ENCODE measurements around the gene LSS. TPM values are rescaled to one million over a fixed set of nuclear protein-coding genes. Genes with fewer than 3 reads are reported as not detected.
"Not testable (repeated sequence)": the region's sequence is repeated elsewhere in the genome, so short reads cannot be mapped to it uniquely, and the experiment has no call there.

LSS gene
- total RNA-seq, 1 experiment from 2014 or later, result 40.3 TPM

DNA sequence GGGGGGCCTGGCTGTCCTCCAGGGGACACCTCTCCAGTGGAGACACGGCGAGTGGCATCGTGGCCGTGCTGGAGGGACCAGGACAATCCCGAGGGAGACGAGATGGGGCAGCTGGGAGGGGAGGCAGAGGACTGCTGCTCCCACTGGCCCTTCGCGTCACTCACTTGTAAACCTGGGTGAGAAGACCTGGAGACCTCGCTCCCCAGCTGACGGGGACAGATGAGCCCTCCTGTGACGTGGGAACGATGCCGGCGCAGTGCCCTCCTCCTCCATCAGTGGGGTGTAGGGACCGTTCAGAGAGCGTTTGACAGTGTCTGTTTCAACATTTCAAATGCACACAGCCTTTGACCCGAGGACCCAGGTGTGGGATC, 48.9 kb downstream of the LSS start:
- Histone ChIP-seq H2AFZ (ENCODE audit: low read length) (no peak overlapping the region), H3K9me2 (replicated peaks; ENCODE audit: insufficient read depth, low read length) (no peaks in the 10 kb centered on the region), H3K4me3 (ENCODE audit: low read length) (no peak overlapping the region), H3K27me3 (ENCODE audit: low read length) (no peaks in the 10 kb centered on the region), H3K9ac (ENCODE audit: low read length) (no peak overlapping the region), H3K27ac (ENCODE audit: low read length) (no peak overlapping the region), H3K79me2 (ENCODE audit: low read length) (no peaks in the 10 kb centered on the region), H3K4me1 (ENCODE audit: low read length) (peaks cover 5% of the 10 kb centered on the region; the same call in 1 of the 2 replicates), H3K4me2 (ENCODE audit: low read depth, low read length, poor library complexity, severe bottlenecking) (no peak overlapping the region), H4K20me1 (ENCODE audit: insufficient read depth, low read depth, low read length) (0 out of 2 replicates have a peak, but pooled peaks cover 4% of the 10 kb centered on the region), H3K9me3 (ENCODE audit: low read length) (no peaks in the 10 kb centered on the region), H3K36me3 (ENCODE audit: insufficient read depth, low read length) (no peaks in the 10 kb centered on the region)
- DNase-seq, result no peak

GRCh38 chr21:46178961-46179360, 49.6 kb downstream of the LSS start:
- Histone ChIP-seq H3K4me2 (ENCODE audit: low read depth, low read length, poor library complexity, severe bottlenecking) (no peak overlapping the region), H4K20me1 (ENCODE audit: insufficient read depth, low read depth, low read length) (0 out of 2 replicates have a peak, but pooled peaks cover 4% of the 10 kb centered on the region), H3K4me1 (ENCODE audit: low read length) (peaks cover 3% of the 10 kb centered on the region; the same call in 1 of the 2 replicates), H3K4me3 (ENCODE audit: low read length) (no peak overlapping the region), H3K36me3 (ENCODE audit: insufficient read depth, low read length) (no peaks in the 10 kb centered on the region), H3K9ac (ENCODE audit: low read length) (no peak overlapping the region), H3K9me3 (ENCODE audit: low read length) (no peaks in the 10 kb centered on the region), H3K27me3 (ENCODE audit: low read length) (no peaks in the 10 kb centered on the region), H2AFZ (ENCODE audit: low read length) (no peak overlapping the region), H3K9me2 (replicated peaks; ENCODE audit: insufficient read depth, low read length) (no peaks in the 10 kb centered on the region), H3K27ac (ENCODE audit: low read length) (no peak overlapping the region), H3K79me2 (ENCODE audit: low read length) (no peaks in the 10 kb centered on the region)
- DNase-seq, result no peak

GRCh38 chr21:46176443-46177129, 52.0 kb downstream of the LSS start:
- not testable (repeated sequence) for DNase-seq; H4K20me1 ChIP-seq (ENCODE audit: insufficient read depth, low read depth, low read length); H3K9ac ChIP-seq (ENCODE audit: low read length); H3K9me3 ChIP-seq (ENCODE audit: low read length); H3K27me3 ChIP-seq (ENCODE audit: low read length); H3K4me3 ChIP-seq (ENCODE audit: low read length); H3K36me3 ChIP-seq (ENCODE audit: insufficient read depth, low read length); H2AFZ ChIP-seq (ENCODE audit: low read length); H3K9me2 ChIP-seq (replicated peaks; ENCODE audit: insufficient read depth, low read length); H3K79me2 ChIP-seq (ENCODE audit: low read length); H3K4me2 ChIP-seq (ENCODE audit: low read depth, low read length, poor library complexity, severe bottlenecking); H3K27ac ChIP-seq (ENCODE audit: low read length)
- peaks cover 12% of the 10 kb centered on the region for H3K4me1 ChIP-seq (ENCODE audit: low read length)

DNA sequence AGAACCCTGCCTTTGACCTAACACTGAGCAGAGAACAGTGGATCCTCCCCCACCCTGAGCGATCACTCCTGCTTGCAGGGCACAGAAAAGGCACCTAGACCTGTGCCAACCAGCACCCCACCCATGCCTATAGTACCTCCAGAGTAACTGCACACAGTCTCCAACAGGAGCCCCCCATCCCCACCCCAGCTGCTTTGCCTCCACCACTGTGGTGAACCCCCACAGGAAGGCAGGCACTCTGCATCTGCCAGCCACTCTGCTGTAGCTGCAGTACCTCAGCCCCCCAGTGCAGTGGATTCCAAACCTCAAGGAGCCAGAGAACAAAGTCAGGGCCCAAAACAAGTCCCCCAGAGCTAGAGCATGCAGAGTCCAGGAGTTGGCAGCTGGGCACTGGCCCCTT, 55.0 kb downstream of the LSS start:
- no peaks in the 10 kb centered on the region for H3K36me3 ChIP-seq (ENCODE audit: insufficient read depth, low read length)
- peaks cover 17% of the 10 kb centered on the region for H3K4me1 ChIP-seq (ENCODE audit: low read length)
- H4K20me1 ChIP-seq (ENCODE audit: insufficient read depth, low read depth, low read length), result 0 out of 2 replicates have a peak, but pooled peaks cover 4% of the 10 kb centered on the region
- H3K27ac ChIP-seq (ENCODE audit: low read length), result no peak overlapping the region
- H3K9ac ChIP-seq (ENCODE audit: low read length), result no peak overlapping the region
- DNase-seq, result no peak
- H3K27me3 ChIP-seq (ENCODE audit: low read length), result no peaks in the 10 kb centered on the region
- no peaks in the 10 kb centered on the region for H3K9me3 ChIP-seq (ENCODE audit: low read length)
- H3K4me3 ChIP-seq (ENCODE audit: low read length), result no peak overlapping the region
- no peaks in the 10 kb centered on the region for H3K79me2 ChIP-seq (ENCODE audit: low read length)
- H3K4me2 ChIP-seq (ENCODE audit: low read depth, low read length, poor library complexity, severe bottlenecking), result no peak overlapping the region
- no peak overlapping the region for H2AFZ ChIP-seq (ENCODE audit: low read length)
- H3K9me2 ChIP-seq (replicated peaks; ENCODE audit: insufficient read depth, low read length), result no peaks in the 10 kb centered on the region

DNA sequence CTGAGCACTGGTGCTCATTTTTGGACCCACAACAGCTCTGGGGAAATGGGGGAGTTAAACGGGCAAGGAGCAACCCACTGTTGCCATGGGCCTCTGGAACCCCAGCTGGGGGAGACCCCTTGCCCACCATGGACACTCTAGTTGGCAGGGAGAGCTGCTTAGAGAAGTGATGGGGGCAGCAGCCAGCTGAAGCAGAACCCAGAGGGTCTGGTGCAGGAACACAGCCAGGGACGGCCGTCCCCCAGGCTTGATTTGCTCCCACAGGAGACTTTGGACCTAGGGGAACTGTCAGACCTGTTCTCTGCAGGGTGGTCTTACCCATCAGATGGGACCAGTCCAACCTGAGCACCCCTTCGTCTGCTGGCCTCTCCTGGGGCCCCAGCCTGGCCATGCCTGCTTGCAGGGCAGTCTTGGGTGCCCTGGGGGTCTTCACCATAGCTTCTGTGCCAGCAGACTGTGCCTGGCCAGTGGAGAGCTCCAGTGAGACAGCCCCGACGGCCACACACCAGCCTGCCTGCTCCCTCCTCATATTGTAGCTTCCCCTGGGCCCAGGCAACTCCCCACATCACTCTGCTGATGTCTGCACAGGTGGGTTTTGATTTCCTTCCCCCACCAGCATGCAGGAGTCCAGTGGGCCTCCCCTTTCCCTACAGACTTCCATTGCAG, 55.6 kb downstream of the LSS start:
- H3K4me1 ChIP-seq (ENCODE audit: low read length), result peaks cover 17% of the 10 kb centered on the region
- no peaks in the 10 kb centered on the region for H3K9me3 ChIP-seq (ENCODE audit: low read length)
- no peaks in the 10 kb centered on the region for H3K27me3 ChIP-seq (ENCODE audit: low read length)
- H3K79me2 ChIP-seq (ENCODE audit: low read length), result no peaks in the 10 kb centered on the region
- 0 out of 2 replicates have a peak, but pooled peaks cover 4% of the 10 kb centered on the region for H4K20me1 ChIP-seq (ENCODE audit: insufficient read depth, low read depth, low read length)
- H3K9me2 ChIP-seq (replicated peaks; ENCODE audit: insufficient read depth, low read length), result no peaks in the 10 kb centered on the region
- H3K27ac ChIP-seq (ENCODE audit: low read length), result no peak overlapping the region
- no peak overlapping the region for H2AFZ ChIP-seq (ENCODE audit: low read length)
- no peak for DNase-seq
- H3K4me2 ChIP-seq (ENCODE audit: low read depth, low read length, poor library complexity, severe bottlenecking), result no peak overlapping the region
- H3K9ac ChIP-seq (ENCODE audit: low read length), result no peak overlapping the region
- no peak overlapping the region for H3K4me3 ChIP-seq (ENCODE audit: low read length)
- H3K36me3 ChIP-seq (ENCODE audit: insufficient read depth, low read length), result no peaks in the 10 kb centered on the region

DNA sequence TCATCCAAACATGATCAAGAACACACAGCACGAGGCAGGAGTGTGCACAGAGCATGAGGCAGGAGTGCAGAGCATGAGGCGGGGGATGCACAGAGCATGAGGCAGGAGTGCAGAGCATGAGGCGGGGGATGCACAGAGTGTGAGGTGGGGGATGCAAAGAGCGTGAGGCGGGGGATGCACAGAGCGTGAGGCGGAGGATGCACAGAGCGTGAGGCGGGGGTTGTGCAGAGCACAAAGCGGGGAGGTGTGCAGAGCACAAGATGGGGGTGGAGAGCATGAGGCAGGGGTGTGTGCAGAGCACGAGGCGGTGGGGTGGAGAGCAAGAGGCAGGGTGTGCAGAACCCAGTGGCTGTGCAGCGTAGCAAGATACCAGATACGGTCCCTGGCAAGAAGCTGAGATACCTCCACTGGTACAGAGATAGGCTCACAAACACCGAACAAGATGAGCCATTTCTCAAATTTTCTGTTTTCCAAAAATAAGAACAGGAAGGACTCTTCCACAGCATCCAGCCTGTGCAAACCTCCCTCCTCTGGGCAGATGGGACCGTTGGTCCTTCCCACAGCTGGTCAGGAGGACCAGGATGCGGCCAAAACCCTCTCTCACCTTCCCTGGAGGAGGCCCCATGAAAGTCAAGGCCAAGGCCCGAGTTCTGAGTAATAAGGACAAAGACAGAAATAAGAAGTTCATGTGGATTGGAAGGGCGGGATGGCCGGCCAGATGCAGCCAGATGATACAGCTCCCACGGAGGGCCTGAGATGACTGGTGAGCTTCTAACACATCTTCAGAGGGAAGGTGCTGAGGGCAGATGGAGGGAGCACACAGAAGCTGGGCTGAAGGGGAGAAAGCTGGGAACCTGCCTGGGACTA, 56.3 kb downstream of the LSS start:
- Histone ChIP-seq H3K36me3 (ENCODE audit: insufficient read depth, low read length) (no peaks in the 10 kb centered on the region), H3K79me2 (ENCODE audit: low read length) (no peaks in the 10 kb centered on the region)

GRCh38 chr21:46171585-46171984, 57.0 kb downstream of the LSS start:
- no peaks in the 10 kb centered on the region for H3K36me3 ChIP-seq (ENCODE audit: insufficient read depth, low read length)
- 0 out of 2 replicates have a peak, but pooled peaks cover 4% of the 10 kb centered on the region for H4K20me1 ChIP-seq (ENCODE audit: insufficient read depth, low read depth, low read length)
- no peaks in the 10 kb centered on the region for H3K79me2 ChIP-seq (ENCODE audit: low read length)
- no peak overlapping the region for H3K27ac ChIP-seq (ENCODE audit: low read length)
- no peak overlapping the region for H3K4me3 ChIP-seq (ENCODE audit: low read length)
- H2AFZ ChIP-seq (ENCODE audit: low read length), result no peak overlapping the region
- H3K9me3 ChIP-seq (ENCODE audit: low read length), result no peaks in the 10 kb centered on the region
- peak overlapping the region; percentile 21 for H3K4me2 ChIP-seq (ENCODE audit: low read depth, low read length, poor library complexity, severe bottlenecking)
- no peaks in the 10 kb centered on the region for H3K27me3 ChIP-seq (ENCODE audit: low read length)
- H3K9me2 ChIP-seq (replicated peaks; ENCODE audit: insufficient read depth, low read length), result no peaks in the 10 kb centered on the region
- no peak for DNase-seq
- peaks cover 17% of the 10 kb centered on the region for H3K4me1 ChIP-seq (ENCODE audit: low read length)
- H3K9ac ChIP-seq (ENCODE audit: low read length), result no peak overlapping the region

More for the DNA sequence above, 56.3 kb downstream of the LSS start:
- Histone ChIP-seq H3K9me2 (replicated peaks; ENCODE audit: insufficient read depth, low read length) (no peaks in the 10 kb centered on the region), H3K27ac (ENCODE audit: low read length) (no peak overlapping the region), H3K4me2 (ENCODE audit: low read depth, low read length, poor library complexity, severe bottlenecking) (peak overlapping the region; percentile 21), H3K4me3 (ENCODE audit: low read length) (no peak overlapping the region; the same call in 1 of the 2 replicates), H3K27me3 (ENCODE audit: low read length) (no peaks in the 10 kb centered on the region), H2AFZ (ENCODE audit: low read length) (no peak overlapping the region), H3K4me1 (ENCODE audit: low read length) (peaks cover 17% of the 10 kb centered on the region), H3K9ac (ENCODE audit: low read length) (peak overlapping the region; percentile 23; the same call in 1 of the 2 replicates), H3K9me3 (ENCODE audit: low read length) (no peaks in the 10 kb centered on the region), H4K20me1 (ENCODE audit: insufficient read depth, low read depth, low read length) (0 out of 2 replicates have a peak, but pooled peaks cover 4% of the 10 kb centered on the region)
- peak; percentile 85 for DNase-seq
